ENCODE measurements around the gene PPFIA2.

PPFIA2 gene

DNA sequence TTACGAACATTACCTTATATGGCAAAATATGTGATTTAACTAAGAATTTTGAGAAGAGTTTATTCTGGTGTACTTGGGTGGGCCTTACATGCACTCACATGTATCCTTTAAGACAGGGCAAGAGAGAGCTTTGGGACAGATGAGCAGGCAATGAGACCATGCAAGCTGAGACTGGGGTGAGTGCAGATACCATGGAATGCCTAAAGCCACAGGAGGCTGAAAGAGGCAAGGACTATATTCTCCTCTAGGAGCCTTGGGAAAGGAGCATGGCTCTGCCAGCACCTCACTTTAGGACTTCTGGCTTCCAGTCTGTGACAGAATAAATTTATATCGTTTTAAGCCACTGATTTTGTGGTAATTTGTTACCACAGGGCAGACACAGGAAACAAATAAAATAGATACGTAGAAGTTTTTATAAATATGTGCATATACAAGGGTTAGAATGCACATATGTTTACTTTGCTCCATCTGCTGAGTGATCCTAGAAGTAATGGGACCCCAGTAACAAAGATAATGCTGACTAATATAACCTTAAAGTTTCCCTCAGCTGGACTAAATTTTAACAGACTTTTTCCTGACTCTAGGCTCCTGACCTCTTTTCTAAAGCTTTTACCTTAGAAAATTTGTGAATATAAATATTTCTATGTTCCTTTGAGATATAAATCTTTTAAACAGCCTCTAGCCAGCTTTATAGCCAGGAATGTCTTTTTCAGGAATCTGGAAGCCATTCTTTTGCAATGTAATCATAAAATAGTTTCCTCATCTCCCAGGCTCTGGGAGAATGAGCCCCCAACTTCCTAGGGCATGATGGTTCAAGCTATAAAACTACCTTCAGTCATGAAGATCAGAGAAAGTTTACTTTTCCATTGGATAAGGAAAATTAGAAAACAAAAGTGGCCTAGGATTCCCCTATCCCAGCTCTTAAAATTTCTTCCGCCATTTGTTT lies 216.8 kb downstream of the PPFIA2 start:
- no peak for DNase-seq

DNA sequence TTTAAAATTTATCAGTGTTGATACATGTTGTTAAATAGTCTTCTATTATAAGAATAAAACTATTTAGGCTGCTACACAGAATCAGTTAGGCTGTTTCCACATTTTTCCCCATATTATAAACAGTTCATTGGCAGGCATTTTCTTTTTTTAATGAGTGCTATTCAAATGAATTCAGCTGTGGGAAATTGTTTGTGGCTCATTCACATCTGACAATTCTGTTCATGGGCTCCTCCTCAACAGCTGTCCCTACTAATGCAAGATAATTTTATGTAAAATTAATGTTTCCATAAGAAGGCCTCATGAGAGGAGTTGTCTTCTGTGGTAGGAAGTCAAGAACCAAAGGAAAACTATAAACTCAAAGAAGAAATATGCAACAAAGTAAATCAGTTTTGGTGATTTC lies 218.0 kb downstream of the PPFIA2 start:
- DNase-seq = no peak

DNA sequence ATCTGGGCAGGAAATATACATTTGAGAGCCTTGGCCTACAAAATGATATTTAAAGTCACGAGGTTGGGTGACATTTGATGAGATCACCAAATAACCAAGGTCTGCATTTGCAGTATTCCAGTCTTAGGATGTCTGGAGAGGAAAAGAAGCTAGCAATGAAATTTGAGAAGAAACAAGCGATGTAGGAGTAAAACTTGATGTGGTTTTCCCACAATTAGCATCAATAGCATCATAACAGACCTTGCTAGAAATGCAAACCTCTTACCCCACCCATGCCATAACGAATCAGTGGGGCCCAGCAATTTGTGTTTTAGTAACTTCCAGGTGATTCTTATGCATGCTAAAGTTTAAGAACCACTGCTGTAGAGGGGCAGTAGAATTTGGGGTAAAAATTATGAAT lies 219.9 kb downstream of the PPFIA2 start:
- no peak for DNase-seq

DNA sequence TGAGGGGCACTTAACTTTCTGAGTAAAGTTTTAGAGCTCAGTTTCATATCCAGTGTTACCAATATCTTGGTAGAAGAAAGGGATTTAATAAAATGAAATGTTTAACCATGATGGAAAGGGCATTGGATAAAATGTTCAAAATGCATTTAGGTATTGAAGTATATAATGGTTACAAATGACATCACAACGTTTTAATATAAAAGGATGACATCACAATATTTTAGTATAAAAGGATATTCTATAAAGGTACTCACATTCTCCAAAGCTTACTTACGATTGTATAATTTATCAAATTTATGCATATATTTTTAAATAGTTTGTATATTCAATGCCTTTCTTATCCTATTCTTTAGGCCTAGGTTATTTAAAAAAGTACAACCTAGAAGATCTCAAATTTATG lies 226.1 kb downstream of the PPFIA2 start:
- DNase-seq = no peak

DNA sequence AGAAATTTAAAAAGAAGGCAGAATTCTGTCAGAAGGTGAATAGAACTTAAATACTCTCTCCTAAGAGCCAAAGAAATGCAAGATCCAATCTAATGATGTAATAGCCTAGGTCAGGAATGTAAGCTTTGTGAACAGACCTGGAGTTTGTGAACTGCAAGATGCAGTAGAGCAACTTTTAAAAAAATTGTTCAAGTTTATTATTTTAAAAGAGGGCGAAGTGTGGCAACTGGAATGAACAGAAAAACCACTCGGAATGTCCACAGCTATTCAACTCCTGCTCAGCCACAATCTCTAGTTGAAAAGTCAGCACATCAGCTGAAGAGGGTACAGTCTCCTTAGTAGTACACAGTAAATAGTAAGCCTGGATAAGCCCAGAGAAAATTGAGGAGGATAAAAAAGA lies 228.8 kb downstream of the PPFIA2 start:
- no peak for DNase-seq

DNA sequence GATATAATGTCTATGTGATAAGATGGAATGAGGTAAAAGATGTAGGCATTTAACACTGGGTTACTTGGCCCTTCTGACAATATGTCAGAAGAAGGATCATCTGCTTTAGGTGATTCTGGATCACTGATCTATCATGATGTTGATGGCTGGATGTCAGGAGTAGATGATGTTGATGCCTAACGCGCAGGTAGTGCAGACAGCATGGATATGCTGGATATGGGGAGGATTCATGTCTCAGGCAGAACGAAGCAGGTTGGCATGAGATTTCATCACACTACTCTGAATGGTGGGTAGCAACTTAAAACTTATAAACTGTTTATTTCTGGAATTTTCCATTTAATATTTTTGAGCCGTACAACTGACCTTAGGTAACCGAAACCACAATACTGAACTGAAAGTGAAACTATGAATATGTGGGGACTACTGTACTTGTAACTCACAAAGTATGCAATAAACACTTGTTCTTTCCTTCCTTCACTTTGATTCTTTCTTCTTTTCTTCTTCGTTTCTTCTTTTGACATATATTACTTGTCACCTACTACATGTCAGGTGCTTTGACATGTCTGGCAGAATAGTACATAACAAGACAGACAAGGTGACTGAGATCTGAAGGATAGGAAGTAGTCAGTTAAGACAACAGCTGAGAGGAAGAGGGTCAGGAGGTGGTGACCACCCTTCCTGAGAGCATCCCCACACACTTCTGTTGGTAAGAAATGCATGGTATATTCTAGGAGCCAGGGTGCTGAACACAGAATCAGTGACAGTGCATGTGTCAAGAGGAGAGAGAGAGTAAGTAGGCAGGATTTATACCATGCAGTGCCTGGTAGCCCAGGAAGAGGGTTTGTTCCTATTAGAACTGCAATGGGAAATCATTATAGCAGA lies 238.8 kb downstream of the PPFIA2 start:
- no peak for DNase-seq

DNA sequence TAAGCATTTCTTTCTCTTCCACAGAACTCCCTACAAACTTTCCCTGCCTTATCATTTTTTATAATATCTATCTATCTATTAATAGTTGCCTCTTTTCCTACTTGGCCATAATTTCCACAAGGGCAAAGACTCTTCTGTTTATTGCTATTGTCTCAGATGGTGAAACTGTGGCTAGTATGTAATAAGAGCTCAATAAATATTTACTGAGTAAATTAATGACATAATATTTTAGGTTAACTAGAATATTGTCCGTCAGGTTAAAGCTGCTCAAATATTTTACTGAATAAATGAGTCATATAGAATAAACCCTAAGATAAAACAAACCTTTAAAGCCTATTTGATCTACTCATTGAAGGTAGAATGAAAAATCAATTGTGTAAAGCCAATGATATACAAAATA lies 240.5 kb downstream of the PPFIA2 start:
- no peak for DNase-seq

DNA sequence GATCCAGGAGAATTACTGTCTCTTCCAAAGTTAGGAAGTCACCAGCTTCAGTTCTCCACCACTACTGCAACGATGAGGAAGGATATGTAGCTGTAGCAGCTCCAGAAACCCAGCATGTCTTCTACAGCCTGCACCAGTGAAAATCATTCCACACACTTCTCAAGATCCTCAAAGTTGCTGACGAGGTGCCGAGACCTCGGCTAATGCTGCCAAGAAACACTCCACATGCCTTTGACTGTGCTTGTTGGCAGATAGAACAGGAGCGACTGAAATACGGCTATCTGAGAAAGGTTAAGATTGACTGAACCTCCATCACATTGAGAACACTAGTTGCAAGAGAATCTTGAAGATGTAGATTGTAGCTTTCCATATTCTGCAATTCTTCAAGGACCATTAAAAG lies 241.9 kb downstream of the PPFIA2 start:
- DNase-seq = no peak

DNA sequence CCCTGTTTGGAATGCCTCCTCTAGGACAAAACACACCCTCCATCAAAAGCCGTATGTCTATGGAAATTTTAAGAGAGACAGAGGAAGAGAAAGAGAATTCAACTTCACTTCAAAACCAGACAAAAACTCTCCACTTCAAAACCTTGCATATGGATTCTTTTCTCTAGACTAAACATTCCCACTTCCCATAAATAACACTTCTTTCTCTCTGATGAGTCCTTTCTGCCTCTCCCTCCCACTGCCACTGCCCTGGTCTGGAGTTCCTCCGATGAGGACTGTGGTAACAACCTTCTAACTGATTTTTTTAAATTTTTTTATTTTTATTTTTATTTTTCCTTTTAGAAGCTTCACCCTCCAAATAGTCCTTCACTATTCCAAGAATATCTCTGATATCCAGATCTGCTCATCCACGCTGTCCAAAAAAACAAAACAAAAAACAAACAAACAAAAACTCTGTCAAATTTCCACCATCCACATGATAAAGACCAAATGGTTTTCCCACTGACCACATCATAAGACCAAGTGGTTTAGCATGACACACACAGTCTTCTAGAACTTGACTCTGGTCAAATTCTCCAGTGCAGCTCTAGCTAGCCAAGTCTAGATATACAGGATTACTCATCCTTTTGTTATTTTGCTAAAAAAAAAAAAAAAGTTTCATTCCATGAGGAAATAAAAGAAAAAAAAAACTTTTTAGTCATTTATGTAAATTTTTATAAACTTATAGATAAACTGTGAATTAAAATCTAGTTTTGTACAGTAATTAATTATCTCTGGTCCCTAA lies 256.0 kb downstream of the PPFIA2 start:
- no peak for DNase-seq

DNA sequence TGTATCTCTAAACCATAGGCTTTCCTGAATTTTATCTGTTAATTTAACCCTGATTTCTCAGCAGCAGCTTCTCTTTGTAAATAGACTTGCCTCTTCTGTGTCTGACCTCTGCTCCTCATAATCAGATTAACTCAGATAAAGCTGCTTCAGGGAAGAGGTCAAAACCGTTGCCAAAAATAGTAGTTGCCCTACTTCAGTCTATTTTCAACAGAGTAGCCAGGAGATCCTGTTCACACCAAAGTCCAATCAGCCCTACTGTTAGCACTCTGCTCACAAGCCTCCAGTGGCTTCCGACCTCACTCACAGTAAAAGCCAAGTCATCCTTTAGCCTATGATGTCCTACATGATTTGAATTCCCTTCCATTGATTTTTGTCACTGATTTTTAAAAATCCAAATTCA lies 258.4 kb downstream of the PPFIA2 start:
- no peak for DNase-seq

DNA sequence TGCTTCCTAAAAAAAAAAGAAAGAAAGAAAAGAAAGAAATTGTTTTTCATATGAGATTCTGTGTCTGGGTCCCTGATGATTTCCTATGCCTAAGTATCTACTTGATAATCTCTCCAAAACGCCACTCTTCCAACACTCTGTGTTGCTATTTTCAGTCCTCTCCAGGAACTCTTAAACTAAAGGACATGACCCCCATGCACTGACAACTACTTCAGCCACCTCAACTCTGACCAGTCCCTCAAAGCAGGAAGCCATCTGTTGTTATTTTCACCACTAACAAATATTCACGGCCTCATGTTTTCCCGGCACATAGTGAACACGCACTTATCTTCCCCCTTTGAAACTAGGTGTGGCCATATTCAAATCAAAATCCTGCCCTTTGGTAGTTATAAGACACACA lies 259.3 kb downstream of the PPFIA2 start:
- DNase-seq = no peak

DNA sequence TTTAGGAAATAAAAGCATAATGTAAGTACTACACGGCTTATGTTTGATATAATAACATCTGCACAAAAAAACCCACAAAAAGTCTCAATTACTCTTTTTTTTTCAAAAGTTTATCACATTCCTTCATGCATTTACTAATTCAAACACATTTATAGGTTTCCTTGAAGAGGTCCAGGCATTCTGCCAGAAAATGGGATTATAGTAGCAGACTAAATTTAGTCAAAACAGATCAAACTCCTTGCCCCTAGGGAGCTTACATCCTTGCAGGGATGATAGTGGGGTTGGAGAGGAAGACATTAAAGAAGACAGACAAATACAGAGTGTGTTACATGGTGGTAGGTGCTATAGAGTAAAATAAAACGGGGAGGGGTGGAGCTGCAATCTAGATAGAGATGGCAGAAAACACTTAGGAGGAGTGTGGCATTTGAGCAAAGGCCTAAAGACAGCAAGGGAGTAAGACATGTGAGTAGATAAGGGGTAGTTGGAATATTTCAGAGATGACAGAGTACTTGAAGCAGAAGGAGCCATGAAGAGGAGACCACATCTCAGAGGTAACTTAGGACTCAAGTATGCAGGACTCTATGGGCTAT lies 266.9 kb downstream of the PPFIA2 start:
- no peak for DNase-seq

DNA sequence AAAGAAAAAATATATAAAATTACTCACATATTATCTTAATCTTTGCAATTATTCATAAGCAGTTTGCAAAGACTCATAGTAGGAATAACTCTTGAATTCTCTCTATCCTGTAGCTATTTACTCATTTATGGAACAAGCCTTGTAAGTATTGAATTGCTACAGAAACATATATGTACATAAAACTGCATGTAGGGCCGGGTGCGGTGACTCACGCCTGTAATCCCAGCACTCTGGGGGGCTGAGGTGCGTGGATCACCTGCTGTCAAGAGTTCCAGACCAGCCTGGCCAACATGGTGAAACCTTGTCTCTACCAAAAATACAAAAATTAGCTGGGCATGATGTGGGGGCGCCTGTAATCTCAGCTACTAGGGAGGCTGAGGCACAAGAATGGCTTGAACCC lies 286.2 kb downstream of the PPFIA2 start:
- DNase-seq = no peak

DNA sequence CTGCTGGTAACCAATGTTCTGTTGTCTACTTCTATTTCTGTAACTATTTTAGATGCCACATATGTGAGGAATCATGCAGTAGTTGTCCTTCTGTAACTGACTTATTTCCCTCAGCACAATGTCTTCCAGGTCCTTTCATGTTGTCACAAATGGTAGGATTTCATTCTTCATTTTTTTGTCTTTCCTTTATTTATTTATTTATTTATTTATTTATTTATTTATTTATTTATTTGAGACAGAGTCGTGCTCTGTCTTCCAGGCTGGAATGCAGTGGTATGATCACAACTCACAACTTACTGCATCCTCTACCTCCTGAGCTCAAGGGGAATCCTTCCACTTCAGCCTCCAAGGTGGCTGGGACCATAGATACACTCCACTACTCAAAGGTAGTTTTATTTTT lies 288.2 kb downstream of the PPFIA2 start:
- DNase-seq = no peak

DNA sequence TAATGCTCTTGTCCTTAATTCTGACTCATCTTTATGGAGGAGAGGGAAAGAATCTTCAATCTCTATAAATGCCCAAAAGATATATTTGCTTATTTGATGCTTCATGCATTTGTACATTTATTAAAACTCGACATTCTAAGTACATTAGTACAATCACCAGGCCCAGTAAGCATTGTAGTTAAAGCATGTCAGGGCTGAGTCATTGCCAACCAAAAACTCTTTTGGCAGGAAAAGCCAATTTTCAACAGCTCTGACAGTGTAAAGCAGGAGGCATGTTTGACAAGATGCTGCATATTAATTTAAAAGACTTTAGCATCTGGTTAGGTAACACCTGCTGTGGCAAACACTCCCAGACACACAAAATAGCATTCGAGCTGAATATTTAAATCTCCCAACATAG lies 290.9 kb downstream of the PPFIA2 start:
- DNase-seq = peak; percentile 14

DNA sequence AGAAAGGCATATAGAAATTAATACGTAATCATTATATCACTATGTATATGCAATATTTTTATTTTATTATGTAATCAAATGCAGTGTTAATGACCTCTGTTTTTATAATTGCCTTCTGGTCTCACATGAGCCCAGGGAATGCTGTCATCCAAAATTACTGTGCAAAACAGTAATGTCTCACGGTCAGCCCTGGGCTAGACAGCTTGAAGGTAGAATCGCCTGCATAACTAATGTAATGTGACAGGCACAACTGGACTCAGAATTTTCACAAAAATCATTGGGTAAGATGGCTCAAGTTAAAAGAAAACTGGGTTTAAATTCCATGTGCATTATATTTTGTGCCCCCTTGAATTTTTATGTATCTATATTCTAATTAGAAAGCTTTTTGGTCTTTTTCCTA lies 293.3 kb downstream of the PPFIA2 start:
- no peak for DNase-seq

DNA sequence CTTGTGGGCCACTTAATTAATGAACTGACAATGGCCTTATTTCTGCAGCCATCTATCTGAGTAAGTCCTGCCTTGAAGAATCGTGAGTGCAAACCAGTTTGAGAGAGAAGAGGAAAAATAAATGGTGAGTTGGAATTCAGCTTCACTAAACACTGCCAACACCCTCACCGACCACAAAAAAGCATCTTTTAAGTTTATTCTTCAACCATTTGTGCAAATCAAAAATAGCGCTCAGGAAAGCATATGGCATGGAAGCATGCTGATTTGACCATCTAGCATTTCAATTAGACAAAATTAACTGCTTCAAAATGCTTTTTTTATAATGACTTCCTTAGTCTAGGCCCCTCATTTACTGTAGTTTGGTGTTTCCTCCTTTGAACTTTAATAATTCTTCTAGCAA lies 294.0 kb downstream of the PPFIA2 start:
- DNase-seq = no peak

DNA sequence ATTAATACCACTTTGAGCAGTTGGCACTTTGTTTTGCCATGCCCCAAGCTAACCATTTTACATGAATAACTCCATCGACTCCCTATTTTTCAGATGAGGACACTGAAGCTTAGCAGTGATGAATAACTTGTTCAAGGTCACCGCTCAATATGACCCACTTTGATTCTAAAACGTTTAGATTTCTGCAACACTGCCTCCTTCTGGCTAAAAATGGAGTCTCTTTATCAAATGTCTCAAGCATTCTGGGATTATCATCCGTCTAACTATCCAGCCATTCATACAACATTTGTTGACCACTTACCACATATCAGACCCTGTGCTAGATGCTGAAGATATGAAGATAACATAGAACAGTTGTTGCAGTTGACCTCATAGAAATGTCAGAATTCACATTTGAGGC lies 298.0 kb downstream of the PPFIA2 start:
- DNase-seq = no peak

DNA sequence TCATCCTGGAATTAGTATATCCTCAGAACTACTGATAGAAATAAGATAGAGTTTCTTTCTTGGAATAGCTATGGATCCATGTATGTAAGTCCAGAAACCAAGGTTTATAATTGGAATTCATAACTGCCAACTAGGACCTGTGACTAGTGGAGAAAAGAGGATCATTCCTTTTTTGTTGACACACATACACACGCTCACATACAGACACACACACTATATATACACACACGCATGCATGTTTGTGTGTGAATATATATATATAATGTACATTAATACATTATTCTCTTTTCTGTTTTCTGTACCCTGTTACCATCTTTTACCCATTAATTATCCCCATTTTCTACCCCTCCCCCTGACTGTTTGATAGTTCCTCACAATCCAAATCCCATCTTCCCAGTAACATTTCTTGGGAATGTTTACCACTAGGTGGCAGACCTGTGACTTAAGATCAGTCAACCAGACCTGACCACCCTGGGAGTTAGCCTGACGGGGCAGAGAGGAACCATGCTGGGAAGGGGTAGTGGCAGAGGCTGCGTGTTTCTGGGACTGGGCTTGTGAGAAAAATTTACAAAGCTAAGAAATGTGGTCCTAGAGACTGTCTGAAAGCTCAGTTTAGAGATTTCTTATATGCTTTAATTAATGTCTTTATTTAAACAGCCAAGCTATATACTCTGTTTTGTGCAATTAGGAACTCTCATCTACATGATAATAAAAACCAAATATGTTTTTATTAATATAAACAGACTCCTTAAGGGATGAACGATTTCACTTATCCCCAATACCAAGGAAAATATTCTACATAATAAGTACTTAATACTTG lies 308.0 kb downstream of the PPFIA2 start:
- peak; percentile 58 for DNase-seq

DNA sequence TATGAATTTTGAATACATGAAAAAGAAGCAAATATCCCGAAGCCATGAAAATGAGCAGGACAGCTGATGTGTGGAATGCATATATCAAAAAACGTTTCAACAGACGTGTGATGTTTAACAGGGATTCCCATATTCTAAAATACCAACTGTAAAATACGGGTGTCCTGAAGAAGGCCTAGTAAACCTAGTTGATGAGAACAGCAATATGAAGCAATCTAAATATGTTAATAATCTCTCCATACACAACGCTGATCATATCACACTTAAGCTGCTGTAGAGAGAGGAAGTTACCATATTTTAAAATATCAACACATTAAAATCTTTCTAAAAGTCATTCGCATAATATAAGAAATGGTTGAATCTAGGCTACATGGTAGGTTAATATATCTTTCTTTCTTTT lies 317.5 kb downstream of the PPFIA2 start:
- no peak for DNase-seq

DNA sequence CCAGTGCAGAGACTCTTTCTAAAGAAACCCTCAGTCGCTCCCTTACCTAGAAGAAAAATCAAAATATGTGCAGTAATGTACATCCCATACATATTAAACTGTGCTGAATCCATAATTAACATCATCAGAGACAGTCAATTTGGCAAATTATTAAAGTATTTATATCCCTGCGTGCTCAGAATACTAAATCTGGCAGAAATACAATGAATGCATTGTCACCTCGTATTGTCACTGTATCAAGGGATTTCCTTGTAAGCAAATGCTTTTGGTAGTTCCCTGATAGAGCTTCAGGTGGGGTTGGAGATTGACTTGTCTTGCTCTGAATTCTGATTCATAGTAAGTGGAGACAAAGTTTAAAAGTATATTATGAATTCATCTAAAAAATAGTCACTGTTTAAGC lies 319.1 kb downstream of the PPFIA2 start:
- DNase-seq = no peak

DNA sequence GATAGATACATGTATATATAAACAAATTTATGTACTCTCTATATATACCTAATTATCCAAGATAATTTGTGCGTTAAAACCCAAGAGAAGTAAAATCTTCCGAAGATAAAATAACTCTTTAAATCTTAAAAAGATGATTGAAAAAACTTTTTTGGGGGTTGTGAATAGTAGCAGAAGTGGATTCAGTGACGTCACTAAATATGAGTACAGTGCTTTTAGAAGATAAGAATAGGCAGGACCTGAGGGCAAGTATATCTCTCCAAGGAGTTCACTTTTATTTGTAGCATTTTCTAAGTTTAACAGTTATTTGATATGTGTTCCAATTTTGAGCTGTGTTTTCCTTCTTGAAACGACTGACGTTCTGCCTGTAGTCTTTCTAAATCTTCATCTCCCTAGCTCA lies 319.8 kb downstream of the PPFIA2 start:
- DNase-seq = no peak
